Skeletal muscle cell (primary cell): ENCODE data around the gene MAD2L1.
"Not testable (repeated sequence)": the region's sequence is repeated elsewhere in the genome, so short reads cannot be mapped to it uniquely, and the experiment has no call there.

Experiments used
- DNase-seq: peaks from one replicate; pipeline ENCODE4 v3.0.0-alpha.2; 2010; ENCODE audit warnings: low read depth
- H3K4me3 ChIP-seq: 2 replicates; pipeline ENCODE4 v1.5.1; 2011; ENCODE audit warnings: low read depth, mild to moderate bottlenecking, control low read depth, low read length, moderate library complexity

Gene MAD2L1

DNA sequence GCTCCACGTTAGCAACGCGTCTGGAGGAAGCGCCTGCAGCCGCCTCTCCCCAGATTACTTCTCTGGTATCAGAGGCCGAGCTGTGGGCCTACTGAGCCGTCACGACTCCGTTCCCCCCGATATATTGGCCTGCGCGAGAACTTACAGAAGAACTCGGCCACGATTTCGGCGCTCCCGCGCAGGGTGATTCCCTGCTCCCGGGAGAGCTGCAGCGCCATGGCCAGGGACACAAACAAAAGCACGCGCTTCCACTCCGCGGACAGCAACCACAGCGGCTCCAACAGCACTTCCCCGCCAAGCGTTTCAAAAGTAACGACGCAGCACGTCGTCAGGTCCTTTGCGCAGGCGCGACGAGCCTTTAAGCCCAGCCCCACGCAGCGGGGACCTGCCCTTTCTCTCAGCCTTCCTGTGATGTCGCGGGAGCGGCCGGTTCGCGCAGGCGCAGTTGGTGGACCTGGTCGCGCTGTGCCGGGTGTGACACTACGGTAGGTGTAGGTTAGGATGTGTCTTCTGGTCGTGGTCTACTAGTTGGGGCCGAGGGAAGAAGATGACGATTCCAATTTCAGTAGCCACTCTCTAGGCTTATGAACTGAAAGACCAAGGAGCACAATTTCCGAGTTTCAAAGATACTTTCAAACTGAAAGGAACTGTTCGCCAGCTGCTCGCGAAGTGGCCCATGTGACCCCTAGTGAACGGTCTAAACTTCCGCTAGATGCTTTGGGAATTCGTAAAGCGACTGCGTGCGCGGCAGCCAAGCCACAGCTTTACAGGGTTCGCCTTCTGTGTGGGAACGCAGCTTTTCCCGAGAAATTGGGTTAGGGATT is at the start of gene MAD2L1:
Gene MAD2L1 (minus strand): TSS at position 332 of the 824 bp plus-strand sequence. CDS start 114 bp downstream, at position 218.
- peak; percentile 95 for DNase-seq
- peak within 1 kb of the TSS; percentile 80 for H3K4me3 ChIP-seq

DNA sequence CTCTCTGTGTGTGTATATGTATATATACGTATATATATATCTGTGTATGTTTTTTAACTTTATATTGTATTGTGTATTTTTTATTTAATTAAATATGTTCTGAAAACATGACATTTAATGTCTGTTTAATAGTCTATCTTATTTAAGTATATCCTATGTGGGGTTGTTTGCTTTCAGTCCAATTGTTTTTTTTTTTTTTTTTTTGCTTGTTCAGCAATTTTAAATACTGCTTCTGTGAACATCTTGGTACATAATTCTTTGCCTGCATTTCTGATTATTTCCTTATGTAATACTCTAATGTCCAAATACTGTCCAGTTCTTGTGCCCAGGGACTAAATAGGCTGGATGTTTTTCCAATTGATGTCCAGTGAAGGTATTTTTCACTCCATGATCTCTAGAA is 45.1 kb upstream of the MAD2L1 start:
- DNase-seq = no peak
- H3K4me3 ChIP-seq = no peak overlapping the region

DNA sequence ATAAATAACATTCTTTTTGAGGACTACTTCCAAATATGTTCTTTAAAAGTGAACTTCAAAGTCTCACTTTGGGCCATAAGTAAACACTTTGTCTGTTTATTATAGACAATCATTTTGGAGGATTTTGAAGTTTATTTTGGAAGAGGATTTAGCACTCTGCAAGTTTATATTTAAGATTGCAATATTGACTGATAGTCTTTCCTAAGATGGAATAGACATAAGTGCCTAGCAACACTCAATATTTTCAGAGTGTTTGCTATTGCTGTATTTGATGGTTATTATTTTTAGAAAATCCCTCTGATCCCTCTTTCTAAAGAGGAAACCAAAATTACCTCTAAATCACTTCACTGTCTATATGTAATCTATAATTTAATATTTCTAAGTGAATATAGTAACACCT is 42.8 kb upstream of the MAD2L1 start:
- no peak for DNase-seq
- no peak overlapping the region for H3K4me3 ChIP-seq

DNA sequence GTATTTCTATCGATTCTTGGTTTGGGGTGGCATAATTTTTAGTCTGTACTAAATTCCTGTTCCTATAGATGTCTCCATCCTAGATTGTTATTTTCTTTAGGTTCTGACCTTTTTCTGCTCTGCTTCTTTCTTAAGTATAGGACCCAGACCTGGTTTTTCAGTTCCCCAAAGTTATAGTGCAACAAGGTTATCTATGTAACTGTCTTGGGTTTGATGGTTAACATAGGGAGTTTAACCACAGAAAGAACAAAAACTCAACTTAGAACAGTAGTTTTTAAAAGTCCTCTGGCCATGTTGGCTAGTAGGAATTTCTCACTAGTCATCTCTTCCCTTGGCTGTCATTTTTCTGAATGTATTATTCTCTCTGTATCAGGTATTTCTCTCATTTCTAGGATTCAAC is 38.8 kb upstream of the MAD2L1 start:
- DNase-seq = no peak
- no peak overlapping the region for H3K4me3 ChIP-seq

DNA sequence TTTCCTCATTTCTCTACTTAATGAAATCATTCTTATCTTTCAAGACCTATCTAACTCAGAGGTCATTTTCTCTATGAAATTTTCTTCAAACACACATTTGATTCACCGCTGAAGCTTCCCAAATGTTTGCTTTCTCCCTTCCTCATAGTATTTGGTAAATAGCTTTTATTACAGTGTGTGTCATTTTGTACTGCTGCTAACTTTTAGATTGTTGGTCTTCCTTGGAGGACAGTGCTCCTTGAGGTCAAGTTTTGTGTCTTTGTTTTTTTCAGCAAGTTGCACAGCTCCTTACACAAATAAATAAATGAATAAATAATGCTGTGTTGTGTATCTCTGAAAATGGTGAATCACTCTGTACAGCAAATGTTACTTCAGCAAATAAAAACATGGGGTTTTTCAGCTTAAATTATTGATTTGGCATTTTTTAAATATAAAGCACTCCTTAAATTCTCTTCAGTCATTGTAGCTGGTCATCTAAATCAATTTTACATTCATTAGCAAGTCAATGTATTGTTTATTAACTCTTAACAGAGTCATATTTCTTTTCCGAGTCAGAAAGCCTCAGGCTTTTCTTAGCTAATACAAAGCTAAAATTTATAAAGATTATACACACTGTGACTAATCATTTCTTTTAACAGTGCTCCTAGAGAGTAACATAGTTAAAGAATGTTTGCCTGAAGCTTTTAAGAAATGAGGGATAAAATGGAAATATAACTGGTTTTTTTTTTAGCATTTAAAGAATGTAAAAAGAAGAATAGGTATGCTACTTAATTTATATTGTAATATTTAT is 30.1 kb upstream of the MAD2L1 start:
- no peak for DNase-seq
- H3K4me3 ChIP-seq = no peak overlapping the region

DNA sequence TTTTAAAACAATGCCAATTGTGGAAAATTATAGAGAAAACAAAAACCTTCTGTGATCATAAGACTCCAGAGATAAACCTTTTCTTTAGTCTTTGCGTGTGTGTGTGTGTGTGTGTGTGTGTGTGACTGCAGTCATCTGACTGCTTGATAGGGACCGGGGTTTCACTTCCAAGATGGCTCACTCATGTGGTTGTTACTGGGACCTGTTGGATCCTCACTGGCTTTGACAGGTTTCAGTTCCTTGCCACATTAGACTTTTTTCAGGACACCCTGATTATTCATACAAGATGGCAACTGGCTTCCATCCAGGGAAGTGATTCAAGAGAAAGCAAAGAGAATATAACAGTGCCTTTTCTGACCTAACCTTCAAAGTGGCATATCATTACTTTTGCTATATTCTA is 21.9 kb upstream of the MAD2L1 start:
- H3K4me3 ChIP-seq = no peak overlapping the region

DNA sequence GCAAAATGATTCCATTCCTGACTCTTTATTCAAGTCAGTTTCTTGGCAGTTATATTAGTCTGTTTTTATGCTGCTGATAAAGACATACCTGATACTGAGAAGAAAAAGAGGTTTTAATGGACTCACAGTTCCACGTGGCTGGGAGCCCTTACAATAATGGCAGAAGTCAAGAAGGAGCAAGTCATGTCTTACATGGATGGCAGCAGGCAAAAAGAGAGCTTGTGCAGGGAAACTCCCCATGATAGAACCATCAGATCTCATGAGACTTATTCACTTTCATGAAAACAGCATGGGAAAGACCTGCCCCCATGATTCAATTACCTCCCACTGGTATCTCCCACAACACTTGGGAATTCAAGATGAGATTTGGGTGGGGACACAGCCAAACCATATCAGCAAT is 21.4 kb upstream of the MAD2L1 start:
- H3K4me3 ChIP-seq, DNase-seq: not testable (repeated sequence)

More for the DNA sequence above, 21.9 kb upstream of the MAD2L1 start:
- no peak for DNase-seq

DNA sequence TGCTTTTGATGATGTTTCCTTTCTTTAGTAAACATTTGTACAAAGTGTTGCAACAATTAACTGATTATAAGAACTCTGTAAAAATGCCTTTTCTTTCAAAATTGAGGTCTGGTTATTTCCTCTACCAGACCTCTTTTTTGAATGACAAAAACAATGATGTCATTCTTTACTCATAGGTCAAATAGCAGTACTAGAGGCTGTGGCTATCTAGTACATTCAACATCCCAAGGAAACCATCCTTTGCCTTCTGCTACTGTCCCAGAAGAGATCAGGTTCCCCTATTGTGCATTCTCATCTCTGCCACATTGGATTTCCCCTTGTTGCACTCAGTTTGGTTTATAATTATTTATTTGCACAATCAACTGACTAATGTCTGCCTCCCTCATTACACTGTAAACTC is 19.1 kb upstream of the MAD2L1 start:
- H3K4me3 ChIP-seq = no peak overlapping the region
- DNase-seq = no peak

DNA sequence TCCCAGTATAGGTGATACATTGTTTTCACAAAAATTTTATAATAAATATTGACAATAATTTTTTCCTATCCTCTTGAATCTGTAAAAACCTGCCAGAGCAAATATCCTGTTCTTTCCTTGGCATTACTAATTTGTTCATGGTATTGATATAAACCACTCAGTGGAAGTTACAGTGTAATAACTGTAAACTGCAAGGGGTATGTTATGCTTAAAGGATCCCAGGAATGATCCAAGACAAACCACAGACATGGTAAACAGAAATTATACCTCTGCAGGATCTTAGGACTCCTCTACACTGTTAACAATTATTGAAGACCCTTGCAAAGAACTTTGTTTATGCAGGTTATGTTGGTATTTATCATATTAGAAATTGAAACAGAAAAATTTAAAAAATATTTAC is 17.7 kb upstream of the MAD2L1 start:
- DNase-seq = no peak
- no peak overlapping the region for H3K4me3 ChIP-seq

DNA sequence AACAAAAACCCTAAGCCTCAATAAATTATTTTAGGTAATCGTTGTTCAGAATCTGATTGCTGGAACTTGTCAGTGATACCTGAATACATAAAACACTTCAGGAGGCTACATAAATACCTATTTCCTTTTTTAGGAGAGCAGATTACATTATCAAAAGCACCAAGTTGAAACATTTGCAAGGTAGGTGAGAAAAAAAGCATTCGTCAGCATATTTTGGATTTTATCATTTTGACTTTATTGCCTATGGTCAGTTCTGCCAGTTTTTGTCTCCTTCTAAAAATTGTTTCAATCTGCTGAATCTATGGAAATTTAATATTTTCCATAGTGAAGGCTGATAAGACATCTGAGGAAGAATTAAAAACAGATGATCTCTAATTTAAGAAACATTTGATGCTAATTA is 16.5 kb upstream of the MAD2L1 start:
- no peak overlapping the region for H3K4me3 ChIP-seq
- DNase-seq = no peak

DNA sequence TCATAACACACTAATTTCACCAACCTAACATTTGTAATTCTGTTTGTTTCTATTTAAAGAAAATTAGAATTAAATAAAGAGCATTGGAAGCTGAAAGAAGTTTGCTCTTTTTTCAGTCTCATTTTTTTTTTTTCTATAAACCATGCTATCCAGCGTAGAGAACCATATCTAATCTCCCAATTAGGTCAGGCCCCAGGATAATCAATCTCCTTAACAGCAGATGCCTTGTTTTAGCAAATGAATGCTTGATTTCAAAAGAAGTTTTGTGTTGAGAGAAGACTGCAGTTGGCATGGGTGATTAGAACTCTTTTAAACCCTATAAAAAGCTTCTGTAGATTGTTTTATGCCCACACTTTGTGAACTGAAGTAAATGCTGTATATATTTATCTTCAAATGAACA is 15.6 kb upstream of the MAD2L1 start:
- DNase-seq = no peak

DNA sequence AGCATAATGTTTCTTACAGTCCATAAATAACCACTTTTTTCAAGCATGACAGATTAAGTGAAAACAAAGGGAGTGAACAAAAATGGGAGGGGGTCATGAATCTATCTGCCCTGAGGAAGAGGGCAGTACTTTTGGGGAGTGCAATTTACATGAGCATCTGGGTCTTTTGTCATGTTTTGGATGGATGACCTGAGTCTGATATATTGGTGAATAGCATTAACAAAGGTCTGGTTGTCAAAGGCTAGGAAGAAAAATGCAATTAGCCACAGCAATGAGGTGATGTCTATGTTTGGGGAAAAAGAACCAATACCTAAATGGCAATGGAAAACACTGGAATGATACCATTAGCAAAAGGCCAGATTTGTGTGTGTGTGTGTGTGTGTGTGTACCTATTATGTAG is 15.1 kb upstream of the MAD2L1 start:
- no peak overlapping the region for H3K4me3 ChIP-seq
- no peak for DNase-seq

More for the DNA sequence above, 15.6 kb upstream of the MAD2L1 start:
- H3K4me3 ChIP-seq = no peak overlapping the region

DNA sequence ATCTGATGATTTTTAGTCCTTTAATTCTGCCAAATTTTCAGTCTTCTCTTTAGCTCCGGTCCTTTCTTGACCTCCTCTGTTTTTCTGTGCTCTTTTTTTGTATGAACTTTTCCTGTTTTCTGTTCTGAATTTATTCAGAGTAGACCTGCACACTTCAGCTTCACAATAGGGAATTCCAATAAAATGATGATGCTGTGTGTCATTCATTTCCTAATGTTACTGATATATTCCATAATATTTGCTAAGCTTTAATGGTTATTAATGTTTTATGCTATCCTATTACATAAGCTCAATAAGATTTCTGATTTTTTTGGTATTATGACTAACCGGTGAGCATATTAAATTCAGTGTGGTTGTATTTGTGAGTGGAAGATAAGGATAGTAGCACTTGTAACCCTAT is 13.9 kb upstream of the MAD2L1 start:
- no peak overlapping the region for H3K4me3 ChIP-seq
- DNase-seq = no peak

DNA sequence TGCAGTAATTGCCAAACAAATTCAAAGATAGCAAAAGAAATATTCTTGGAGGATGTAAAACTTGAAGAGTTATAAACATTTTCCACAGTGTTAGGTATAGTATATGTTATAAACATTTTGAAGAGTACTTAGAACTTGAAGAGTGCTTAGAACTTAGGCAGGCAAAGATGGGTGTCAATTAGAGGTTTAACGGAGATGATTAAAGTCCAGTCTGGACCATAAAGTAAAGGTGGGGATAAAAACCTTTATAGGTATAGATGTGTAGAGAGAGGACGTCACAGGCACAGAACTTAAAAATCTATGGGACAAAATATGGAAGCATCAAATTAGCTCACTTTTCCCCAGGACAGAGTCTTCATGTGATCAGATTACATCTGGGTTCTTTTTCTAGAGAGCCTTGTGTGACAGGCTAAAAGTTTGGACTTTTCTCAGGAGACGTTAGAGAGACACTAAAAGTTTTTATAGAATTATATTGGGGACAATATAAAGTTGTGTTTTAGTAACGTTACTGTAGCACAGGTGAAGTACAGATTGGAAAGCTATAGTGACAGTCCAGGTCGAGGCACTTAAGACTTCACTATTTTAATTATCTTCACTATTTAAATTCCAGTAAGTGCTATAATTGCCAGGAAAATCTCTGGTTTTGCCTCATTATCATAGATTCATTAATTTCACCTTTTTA is 13.3 kb upstream of the MAD2L1 start:
- no peak for DNase-seq
- no peak overlapping the region for H3K4me3 ChIP-seq

DNA sequence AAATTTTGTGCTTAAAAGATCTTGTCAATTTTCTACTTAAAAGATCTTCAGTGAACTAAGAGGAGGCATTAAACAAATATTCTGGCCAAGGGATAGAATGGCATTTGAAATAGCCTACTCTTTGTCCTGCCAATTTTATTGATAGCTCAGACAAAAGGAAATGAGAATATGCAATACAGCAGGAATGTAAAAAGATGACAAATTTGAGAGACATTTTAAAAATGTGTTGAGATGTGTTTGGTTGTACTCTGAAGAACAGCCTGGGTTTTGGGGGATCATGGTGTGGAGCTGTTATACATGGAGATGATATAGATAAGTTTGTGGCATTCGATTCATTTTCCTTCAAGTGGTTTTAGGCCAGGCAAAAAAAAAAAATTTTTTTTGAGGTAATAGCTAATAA is 11.6 kb upstream of the MAD2L1 start:
- DNase-seq = no peak
- no peak overlapping the region for H3K4me3 ChIP-seq

DNA sequence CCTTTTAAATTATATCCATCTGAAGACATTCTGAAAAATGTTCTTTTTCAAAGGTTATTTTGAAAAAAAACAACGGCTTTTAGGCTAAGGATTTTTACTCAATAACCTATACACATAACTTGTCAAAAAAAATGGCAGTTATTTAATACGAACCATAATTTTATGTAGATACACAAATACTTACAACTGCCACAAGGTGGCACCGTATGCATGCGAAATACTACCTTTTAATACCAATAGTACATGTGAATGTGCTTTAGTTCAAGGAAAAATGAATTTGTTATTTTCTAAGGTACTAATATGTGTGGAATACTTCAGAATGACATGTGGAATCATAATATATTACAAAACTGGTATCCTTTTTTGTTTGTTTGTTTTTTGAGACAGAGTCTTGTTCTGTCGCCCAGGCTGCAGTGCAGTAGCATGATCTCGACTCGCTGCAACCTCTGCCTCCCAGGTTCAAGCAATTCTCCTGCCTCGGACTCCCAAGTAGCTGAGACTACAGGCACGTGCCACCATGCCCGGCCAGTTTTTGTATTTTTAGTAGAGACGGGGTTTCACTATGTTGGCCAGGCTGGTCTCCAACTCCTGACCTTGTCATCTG is 4.6 kb upstream of the MAD2L1 start:
- DNase-seq = peak; percentile 37
- H3K4me3 ChIP-seq = no peak overlapping the region

DNA sequence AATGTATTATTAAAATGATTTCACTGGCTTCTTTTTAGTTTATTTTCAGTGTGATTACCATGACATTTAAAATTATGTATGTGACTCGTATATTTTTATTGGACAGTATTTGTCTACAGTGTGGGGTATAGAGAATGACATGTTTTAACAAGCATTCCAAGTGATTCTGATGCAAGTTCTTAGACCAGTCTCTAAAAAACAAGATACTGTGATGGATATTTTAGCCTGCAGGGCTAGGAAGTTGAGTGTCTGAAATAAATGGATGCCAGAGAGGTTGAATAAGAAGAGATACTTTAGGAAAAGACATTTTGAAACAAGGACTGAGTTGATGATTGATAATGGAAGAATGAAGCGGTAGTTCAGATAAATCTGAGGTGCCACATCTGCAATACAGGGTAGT is 3.5 kb upstream of the MAD2L1 start:
- DNase-seq = peak; percentile 24
- H3K4me3 ChIP-seq = no peak overlapping the region

DNA sequence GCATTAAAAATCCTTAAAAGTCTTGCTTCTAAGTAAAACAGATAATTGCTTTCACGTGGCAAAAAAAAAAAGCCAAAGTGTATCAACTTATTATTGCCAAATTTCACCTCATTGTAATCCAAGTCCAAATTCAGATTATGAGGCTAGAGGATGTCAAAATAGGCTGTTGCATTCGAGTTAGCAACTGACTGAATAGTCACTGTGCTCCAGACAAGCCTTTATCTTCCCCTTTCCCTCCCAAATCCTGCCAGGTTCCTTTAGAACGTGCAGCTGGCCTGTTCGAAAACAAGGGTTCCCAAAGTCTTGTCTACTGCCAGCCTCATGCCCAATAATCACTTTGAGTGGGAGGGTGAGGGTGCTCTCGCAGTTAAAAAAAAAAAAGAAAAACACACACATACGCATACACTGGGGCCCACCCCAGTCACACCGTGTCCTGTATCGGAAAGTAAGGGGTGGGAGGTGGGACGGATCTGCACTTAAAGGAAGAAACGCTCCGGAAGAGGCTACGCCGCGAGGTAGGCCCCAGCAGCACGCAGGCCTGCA is 603 bp downstream of the MAD2L1 start:
- no peak for DNase-seq
- H3K4me3 ChIP-seq = peak overlapping the region; percentile 80

DNA sequence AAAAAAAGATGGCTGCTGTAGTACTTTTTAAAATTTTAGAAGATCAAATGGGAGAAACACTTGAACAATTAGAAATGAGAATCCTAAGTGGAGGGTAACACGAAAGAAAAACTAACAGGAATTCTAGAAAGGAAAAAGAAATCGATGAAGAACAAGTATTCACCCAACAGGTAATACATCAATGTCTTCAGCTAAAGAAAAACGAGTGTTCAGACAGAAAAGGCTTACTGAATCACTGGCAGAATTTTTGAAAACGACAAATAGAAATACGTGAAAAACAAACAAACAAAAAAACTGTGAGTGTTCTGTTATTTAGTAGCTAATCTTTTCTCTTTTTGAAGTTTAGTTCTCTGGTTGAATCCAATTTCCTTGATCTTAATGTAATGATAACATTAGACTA is 1.8 kb downstream of the MAD2L1 start:
- no peak overlapping the region for H3K4me3 ChIP-seq
- DNase-seq = no peak

DNA sequence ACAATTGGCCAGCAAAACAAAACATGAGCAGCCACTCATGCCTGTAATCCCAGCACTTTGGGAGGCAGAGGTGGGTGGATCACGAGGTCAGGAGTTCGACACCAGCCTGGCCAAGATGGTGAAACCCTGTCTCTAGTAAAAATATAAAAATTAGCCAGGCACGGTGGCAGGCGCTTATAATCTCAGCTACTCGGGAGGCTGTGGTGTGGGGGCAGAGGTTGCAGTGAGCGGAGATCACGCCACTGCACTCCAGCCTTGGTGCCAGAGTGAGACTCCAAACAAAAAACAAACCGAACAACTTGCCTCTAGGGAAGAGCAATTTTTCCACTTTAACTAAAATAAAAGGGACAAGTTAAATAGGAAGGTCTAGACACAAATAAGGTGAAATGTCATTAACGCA is 2.9 kb downstream of the MAD2L1 start:
- not testable (repeated sequence) for DNase-seq, H3K4me3 ChIP-seq
